HG02870 (cell line): ENCODE measurements around the gene CTTNBP2.

ENCODE experiments used
- ATAC-seq: cut with Tn5 transposase; IDR thresholded peaks from one replicate; pipeline ENCODE4 v1.9.1; 2021; ENCODE audit warnings: mild to moderate bottlenecking, moderate library complexity; ENCODE audit not compliant: unreplicated experiment

CTTNBP2 gene, protein sequence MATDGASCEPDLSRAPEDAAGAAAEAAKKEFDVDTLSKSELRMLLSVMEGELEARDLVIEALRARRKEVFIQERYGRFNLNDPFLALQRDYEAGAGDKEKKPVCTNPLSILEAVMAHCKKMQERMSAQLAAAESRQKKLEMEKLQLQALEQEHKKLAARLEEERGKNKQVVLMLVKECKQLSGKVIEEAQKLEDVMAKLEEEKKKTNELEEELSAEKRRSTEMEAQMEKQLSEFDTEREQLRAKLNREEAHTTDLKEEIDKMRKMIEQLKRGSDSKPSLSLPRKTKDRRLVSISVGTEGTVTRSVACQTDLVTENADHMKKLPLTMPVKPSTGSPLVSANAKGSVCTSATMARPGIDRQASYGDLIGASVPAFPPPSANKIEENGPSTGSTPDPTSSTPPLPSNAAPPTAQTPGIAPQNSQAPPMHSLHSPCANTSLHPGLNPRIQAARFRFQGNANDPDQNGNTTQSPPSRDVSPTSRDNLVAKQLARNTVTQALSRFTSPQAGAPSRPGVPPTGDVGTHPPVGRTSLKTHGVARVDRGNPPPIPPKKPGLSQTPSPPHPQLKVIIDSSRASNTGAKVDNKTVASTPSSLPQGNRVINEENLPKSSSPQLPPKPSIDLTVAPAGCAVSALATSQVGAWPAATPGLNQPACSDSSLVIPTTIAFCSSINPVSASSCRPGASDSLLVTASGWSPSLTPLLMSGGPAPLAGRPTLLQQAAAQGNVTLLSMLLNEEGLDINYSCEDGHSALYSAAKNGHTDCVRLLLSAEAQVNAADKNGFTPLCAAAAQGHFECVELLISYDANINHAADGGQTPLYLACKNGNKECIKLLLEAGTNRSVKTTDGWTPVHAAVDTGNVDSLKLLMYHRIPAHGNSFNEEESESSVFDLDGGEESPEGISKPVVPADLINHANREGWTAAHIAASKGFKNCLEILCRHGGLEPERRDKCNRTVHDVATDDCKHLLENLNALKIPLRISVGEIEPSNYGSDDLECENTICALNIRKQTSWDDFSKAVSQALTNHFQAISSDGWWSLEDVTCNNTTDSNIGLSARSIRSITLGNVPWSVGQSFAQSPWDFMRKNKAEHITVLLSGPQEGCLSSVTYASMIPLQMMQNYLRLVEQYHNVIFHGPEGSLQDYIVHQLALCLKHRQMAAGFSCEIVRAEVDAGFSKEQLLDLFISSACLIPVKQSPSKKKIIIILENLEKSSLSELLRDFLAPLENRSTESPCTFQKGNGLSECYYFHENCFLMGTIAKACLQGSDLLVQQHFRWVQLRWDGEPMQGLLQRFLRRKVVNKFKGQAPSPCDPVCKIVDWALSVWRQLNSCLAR (N-terminal part only)

DNA sequence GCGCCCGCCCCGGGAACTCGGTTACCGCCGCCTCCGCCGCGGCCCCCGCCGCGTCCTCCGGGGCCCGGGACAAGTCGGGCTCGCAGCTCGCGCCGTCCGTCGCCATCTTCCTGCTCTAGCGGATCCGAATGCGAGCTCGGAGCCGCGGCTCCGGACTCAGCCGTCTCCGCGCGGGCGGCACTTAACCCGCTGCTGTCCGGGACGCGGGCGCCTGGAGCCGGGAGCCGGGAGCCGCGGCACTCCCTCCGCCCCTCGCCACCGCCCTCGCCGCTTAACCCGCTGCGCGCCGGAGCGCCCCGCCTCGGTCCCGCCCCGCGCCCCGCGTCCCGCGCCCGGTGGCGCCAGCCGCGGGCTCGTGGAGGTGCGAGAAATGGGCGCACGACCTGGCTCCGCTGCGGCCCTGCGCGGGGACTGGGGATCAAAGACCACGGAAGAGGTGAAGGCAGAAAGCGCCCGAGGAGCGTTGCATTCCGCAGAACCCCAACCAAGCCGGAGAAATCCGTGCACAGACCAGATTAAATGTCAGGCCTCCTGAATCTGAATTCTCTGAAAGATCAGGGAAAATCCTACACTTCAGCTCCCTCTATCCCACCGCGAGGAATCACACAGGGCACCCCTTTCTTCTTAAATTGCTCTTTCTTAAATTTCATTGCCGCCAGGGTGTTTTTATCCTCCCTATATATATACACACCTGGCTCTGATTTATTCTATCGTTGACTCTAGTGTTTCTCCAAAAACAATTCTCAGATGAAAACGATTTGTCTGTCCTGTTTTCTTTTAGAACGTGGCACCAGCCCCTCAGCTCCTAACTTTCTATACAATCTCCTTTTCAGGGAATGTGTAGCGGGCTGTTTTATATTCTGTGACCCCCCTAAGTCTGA lies at the start of gene CTTNBP2:
Gene CTTNBP2, minus strand, starts transcription at position 132 of the 881 bp plus-strand sequence. Its CDS starts 26 bp downstream, at position 106.
- ATAC-seq, result no peak

DNA sequence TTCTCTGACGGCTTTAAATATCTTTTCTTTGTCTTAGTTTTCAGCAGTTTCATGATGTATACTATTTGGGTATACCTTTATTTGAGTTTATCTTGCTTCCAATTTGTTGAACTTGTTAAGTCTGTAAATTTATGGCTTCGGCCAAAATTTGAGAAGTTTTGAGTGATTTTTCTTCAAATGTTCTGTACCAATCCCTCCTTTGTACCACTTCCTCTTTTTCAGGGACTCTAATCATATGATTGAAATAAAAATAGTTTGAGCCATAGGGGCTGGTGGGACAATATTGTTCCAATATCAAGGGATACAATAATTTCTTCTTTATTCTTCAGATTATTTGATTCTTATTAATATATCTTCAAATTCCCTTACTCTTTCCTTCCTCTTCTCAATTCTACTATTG lies 43.1 kb upstream of the CTTNBP2 start:
- no peak for ATAC-seq

DNA sequence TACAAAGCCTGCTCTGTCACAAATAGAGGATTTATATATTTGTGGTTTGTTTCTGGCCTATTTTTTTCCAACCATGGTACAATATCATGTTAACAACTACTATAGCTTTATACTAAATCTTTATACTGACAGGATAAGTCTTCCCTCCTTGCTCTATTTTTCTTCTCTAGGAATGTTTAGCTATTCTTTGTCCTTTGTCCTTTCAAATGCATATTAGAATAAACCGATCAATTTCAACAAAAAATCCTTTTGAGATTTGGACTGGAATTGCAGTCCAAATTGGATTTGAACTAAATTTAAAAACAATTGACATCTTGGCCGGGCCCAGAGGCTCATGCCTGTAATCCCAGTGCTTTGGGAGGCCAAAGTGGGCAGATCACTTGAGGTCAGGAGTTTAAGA lies 39.2 kb upstream of the CTTNBP2 start:
- no peak for ATAC-seq

DNA sequence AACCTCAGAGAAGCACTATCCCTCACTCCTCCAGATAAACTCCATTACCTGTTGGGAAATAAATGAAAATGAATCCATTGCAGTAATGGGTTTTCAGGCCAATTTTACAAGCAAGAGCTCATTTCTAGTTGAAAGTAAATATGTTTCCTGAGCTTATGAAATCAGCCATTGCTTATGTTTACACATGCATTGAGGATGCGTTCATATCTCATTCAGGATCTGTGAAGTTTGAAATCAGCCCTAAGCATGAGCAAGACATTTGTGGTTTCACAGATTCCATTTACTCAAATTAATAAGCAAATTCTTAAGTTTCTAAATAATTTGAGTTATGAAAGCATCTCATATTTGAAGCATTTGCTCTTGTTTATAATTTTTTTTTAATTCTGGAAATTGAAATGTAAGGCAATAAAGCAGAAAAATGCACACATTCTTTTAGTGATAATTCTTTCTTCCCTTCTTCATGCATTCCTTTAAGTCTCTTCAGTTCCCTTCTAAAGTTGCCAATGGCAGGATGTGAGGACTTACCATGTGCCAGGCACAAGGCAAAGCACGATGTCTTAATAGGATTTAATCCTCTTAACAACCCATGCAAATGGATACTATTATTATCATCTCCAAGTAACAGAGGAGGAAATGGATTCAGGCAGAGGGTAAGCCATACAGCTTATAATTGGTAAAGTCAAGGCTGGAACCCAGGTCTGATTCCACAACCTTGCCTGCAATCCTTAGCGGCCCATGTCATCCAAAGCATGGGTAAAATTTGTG lies 35.0 kb upstream of the CTTNBP2 start:
- no peak for ATAC-seq

DNA sequence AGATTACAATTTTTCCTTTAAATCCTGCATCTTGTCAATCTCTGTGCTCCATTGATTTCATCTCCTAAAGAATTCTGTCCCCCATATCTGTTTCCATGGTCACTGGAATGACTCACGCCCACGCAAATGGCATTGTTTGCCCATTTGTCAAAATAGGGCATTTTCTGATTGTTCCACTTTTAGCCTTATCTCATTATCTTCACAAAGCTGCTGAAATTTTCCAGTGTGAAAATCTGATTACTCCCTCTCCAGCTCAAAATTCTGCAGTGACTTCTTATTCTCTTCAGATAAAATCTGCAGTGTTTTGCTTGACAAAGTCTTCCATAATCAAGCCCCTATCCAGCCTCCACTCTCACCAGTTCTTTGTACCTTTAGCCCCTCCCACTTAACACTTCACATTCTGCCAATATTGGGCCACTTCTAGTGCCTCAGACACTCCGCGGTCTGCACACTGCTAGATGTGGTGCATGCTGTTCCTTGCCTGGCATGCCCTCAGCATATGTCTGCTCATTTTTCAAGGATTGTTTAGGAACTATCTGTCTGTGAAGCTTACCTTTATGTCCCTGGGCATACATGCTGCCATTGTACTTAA lies 33.9 kb upstream of the CTTNBP2 start:
- ATAC-seq, result no peak

DNA sequence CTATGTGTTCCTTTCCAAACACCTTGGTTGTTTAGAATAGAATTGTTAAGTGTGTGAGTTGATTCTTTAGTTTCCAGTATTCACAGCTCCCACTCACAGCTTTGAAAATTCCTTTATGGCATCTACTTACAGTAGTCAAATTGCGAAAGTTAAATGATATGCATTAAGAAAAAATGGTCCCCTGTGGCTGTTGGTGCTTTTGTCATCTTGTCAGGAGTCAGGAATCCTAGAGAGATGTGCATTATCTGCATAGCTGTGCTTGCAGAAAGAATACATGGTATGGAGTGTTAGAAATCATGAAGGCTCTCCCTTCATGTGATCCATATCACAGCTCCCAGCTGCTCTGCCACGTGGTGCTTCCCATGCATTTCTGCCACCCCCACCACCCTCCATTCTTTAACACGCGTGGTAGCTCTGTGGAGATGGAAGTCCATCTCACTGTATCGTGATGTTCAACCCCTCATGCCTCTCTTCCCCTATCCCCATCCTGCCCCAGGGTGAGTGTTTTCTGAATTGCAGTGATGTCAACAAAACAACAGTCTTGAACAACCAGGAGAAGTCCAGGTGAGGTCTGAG lies 29.2 kb upstream of the CTTNBP2 start:
- ATAC-seq, result no peak

DNA sequence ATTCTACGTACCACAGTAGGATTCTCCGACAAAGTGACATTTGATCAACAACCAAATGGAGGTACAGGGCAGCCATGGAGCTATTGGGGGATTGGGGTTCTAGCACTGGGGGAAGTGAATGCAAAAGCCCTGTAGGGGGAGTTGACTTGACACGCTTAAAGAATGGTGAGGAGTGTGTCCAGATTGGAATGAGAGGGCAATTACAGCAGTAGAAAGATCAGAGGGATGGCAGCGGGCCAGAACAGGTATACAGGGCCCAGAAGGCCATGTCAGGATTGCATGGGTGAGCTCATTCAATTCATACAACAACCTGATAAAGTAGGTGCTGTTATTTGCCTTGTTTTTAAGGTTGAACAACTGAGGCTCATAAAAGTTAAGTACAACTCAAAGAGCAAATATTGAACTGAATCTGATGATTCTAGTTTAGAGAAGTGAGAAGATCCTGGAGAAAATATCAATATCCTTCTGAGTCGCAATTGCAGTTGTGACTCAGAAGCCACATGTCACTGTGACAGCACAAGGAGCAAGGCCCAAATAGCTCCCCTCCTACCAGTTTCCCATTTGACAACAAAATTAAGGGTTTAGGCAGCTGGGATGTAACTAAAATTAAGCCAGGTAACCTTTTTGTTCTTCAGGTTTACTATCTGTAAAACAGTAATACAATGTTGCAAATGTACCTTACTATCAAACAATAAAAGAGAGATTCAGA lies 28.0 kb upstream of the CTTNBP2 start:
- ATAC-seq, result no peak

DNA sequence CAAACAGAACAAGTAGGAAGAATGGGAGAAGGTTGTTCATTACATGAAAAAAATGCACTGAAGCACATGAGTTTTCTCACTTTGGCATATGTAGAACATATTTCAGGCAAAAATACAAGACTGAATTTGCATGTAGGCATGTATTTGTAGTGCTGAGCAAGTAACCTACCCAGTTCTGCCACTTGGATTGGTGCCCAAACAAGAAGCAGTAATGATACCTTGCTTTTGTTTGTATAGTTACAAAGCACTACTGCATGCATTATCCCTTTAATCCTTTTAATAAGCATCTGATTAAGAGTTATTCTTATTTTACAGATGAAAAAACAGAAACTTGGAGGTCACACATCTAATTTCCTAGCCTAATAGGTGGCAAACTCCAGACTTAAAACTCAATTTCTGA lies 23.1 kb upstream of the CTTNBP2 start:
- ATAC-seq, result no peak

DNA sequence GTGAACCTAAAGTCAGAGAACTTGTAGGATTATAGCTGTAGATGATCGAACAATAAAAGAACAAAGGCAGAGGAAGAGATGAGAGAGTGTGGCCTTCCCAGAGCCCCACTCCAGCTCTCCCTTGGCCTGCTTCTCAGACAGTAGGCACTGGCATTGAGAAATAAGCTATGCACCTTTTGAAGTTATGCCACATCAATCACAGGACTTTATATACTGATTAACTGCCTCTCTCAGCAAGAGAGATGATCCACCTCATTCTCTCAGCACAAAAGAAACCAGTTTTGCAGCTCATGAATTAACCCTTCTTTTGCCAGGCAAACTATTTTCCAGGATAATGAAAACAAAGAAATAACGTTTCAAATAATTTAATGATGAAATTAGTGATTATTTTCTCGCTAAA lies 22.0 kb upstream of the CTTNBP2 start:
- no peak for ATAC-seq

DNA sequence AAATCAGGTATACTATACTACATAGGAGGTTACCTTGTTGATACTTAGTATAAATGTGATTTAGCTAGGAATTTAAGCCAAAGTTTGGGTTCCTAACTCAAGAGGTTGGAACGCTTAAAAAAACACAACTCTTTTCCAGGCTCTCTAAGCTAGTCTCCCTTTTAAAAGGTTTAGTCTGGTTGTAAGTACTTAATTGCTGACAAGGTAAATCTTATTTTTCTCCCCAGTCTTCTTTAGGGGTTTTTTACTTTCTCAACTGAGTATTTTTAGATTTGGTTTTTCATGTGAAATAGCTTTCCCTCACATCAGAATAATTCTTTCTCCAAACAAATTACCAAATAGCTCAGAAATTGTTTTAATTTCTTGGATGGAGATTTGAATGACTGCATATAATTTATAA lies 20.8 kb upstream of the CTTNBP2 start:
- ATAC-seq, result no peak

DNA sequence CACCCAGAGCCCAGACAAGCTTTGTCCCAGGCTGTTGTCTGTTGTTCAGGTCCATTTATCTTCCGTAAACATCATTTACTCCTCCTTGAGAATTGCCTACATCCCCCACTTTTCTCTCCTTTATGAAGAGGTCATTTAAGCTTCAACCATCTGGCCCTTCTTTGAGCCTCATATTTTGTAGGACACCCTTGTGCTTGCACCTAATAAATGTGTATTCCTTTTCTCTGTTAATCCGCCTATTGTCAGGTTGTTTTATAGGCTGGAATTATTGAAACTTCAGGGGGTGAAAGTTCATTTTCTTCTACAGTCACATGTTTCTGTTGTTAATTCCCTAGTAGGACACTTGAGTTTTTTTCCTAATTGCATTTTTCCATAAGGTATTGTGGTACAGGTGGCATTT lies 19.6 kb upstream of the CTTNBP2 start:
- no peak for ATAC-seq

DNA sequence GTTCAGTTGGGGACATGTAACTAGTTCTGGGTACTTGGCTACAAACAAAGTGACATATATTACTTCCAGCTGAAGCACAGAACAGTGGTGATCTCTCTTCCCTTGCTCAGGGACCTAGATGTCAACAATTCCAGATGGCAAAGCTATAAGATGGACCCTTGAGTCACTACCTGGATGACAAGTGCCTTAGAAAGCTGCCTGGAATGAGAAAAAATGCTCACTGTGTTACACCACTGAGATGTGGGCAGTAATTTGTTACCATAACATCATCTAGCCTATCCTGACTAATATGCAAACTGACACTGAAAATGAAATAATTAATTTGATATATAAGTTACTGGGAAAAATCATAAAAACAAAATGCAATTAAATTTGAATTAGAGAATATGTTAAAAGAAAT lies 16.4 kb upstream of the CTTNBP2 start:
- no peak for ATAC-seq

DNA sequence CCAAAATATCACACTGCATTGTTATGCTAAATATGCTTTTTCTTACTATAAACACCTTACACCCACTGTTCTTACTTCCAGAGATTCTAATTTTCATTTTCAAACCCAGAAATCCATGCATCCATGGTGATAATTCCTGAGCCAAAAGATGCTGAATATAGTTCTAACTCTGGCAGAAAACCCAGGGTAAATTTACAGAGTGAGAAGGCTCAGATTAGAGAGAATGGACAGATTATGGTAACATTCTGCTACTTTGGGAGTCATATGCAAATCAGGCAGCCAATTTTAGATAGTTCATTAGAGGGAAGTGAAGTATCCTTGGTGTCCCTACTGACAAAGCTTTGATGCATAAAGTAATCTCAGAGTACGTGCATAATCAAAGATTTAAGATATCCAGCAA lies 15.4 kb upstream of the CTTNBP2 start:
- ATAC-seq, result no peak

DNA sequence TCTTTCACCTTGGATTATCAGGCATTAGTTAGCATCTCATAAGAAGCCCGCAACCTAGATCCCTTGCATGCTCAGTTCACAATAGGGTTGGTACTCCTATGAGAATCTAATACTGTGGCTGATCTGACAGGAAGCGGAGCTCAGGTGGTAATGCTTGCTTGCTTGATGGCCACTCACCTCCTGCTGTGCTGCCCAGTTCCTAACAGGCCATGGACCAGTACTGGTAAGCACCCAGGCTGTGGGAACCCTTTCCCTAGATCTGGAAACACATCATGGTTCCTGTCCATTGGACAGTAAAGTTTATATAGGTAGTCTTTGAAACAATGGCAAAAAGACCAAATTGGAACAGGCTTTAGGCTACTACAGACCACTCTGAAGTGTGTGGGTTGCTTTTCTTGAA lies 9.4 kb upstream of the CTTNBP2 start:
- no peak for ATAC-seq

DNA sequence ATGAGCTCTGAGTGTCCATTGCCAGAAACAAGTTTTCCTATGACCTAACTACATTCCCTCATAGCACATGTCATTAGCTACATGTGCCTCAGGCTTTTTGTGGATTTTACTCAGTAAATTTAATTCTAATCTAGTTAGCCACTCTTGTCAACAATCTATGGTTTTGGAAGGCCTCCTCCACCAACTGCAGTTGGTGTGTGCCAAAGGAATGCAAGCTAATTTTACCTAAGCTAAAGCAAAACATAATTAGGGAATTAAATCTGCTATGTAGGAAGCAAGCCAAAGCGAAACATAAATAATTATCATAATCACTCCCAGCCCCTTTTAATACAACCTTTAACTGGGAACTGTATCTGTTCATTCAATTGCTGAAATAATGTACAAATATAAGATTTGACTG lies 3.5 kb upstream of the CTTNBP2 start:
- no peak for ATAC-seq

DNA sequence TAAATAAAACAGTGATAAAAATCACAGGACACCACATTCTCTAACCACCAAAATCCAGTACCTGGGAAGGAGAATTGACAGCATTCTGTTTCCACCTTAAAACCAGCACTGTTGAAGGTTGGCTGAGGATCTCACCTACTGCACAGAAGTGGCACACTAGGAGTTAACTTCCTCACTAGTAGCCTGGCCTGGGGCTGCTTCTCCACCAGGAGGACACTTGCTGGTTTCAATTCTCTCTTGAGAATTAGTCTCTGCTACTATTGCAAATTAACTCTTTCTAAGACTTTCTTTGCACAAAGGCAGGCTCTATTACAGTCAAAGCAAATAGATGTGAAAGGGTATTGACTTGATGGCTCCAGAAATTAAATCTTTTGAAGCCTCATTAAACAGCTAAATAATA lies 2.3 kb upstream of the CTTNBP2 start:
- ATAC-seq, result no peak

DNA sequence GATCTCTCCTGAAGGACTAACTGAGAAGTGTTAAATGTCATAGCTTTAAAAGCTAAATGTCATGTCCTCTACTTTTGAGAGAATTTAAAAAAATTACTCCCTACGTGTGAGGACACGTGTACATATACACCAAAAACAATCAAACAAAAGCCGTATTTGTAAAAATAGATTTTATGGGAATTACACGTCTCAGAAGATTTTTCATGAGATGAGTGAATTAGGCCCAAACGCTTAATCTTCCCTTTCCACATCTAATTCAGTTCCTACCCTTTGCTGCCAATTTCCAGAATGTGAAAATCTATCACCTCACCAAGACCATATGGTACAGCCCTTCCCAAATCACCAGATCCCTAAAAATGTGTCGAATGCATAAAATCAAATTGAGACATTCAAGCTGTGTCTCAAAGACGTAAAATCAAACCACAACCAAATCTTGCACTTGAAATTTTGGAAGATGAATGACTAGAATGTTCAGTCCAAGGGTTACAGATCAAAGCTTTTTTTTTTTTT lies 1.0 kb upstream of the CTTNBP2 start:
- no peak for ATAC-seq
